HCT116 (cell line): ENCODE measurements around the gene SYMPK. TPM values are rescaled to one million over a fixed set of nuclear protein-coding genes. Genes with fewer than 3 reads are reported as not detected.

Source experiments
- ATAC-seq: fragments of 200-7000 bp; cut with Tn5 transposase; 2 replicates; pipeline ENCODE4 v1.9.1; 2020; ENCODE audit warnings: mild to moderate bottlenecking, moderate library complexity
- BruUV-seq: library from RNA; stranded (reverse); fragments of 400-500 nt; replicated peaks from 2 replicates; lab custom pipeline; 2021; lab: Mats Ljungman, UMichigan
- CTCF ChIA-PET: fragments of 300-600 bp; sonication (Branson Sonifier 250); formaldehyde crosslinking; loops from one replicate; lab custom pipeline; 2021; ENCODE audit warnings: antibody characterized with exemption; lab: Charles Lee
- POLR2A ChIA-PET: fragments of 300-600, 350-600 bp; sonication (Branson Sonifier 250); formaldehyde crosslinking; loops from one replicate; lab custom pipeline; 2021; ENCODE audit warnings: antibody characterized with exemption; lab: Charles Lee
- RAD21 ChIA-PET, 2 experiments: fragments of 300-600 bp; sonication (Branson Sonifier 250); formaldehyde crosslinking; loops; one replicate each; lab custom pipeline; 2023; ENCODE audit warnings: low total read pairs in 2 of 2; ENCODE audit not compliant: uncharacterized antibody in 2 of 2, unreplicated experiment in 2 of 2, low non-redundant PET in 1 of 2; lab: Charles Lee
- DNase-seq: peaks from one replicate; pipeline ENCODE4 v3.0.0-alpha.2; 2010; ENCODE audit warnings: low read depth, low spot score
- H2AFZ ChIP-seq: fragments of 200-600 bp; shearing (Covaris generic), sonication (generic); 2 replicates; pipeline ENCODE4 v1.6.1; 2017; ENCODE audit warnings: low read depth, mixed run types, mixed read lengths, antibody characterized with exemption, low read length; ENCODE audit not compliant: poor library complexity, severe bottlenecking
- H3K27ac ChIP-seq: 2 replicates; pipeline ENCODE4 v1.5.1; 2012; ENCODE audit warnings: low read depth, low read length
- H3K27me3 ChIP-seq: fragments of 200-600 bp; sonication (generic); 2 replicates; pipeline ENCODE4 v1.6.1; 2016; ENCODE audit warnings: mixed run types, low read length, mixed read lengths; ENCODE audit not compliant: insufficient read depth
- H3K36me3 ChIP-seq, 2 experiments: fragments of 200-500 bp in 1 of 2; fragments of 200-600 bp in 1 of 2; sonication (Bioruptor generic) in 1 of 2; sonication (generic) in 1 of 2; 2 replicates each; pipeline versions ENCODE4 v1.5.1 to v1.6.1; 2014 to 2016; ENCODE audit warnings: low read length in 2 of 2, inconsistent platforms in 1 of 2, mixed read lengths in 1 of 2, mixed run types in 1 of 2; ENCODE audit not compliant: insufficient read depth in 2 of 2, control insufficient read depth in 1 of 2
- H3K4me1 ChIP-seq, 2 experiments: fragments of 200-600 bp in 1 of 2; sonication (generic) in 1 of 2; 2 replicates each; pipeline versions ENCODE4 v1.5.1 to v1.6.1; 2012 to 2017; ENCODE audit warnings: low read length in 2 of 2, inconsistent platforms in 1 of 2, mild to moderate bottlenecking in 1 of 2, mixed read lengths in 1 of 2, mixed run types in 1 of 2, moderate library complexity in 1 of 2; ENCODE audit not compliant: insufficient read depth in 2 of 2, control insufficient read depth in 1 of 2
- H3K4me2 ChIP-seq: fragments of 200-600 bp; sonication (generic); 2 replicates; pipeline ENCODE4 v1.6.1; 2017; ENCODE audit warnings: mixed run types, low read length, mixed read lengths
- H3K4me3 ChIP-seq, 2 experiments: fragments of 200-600 bp in 1 of 2; sonication (generic) in 1 of 2; replicated peaks in 1 of 2; 2 replicates each; pipeline ENCODE4 v1.5.1; 2011 to 2016; ENCODE audit warnings: low read length in 2 of 2, control low read depth in 1 of 2, low read depth in 1 of 2, mild to moderate bottlenecking in 1 of 2, mixed read lengths in 1 of 2, mixed run types in 1 of 2
- H3K79me2 ChIP-seq: fragments of 200-600 bp; sonication (generic); 2 replicates; pipeline ENCODE4 v1.6.1; 2017; ENCODE audit warnings: mild to moderate bottlenecking, mixed run types, low read length, moderate library complexity, mixed read lengths; ENCODE audit not compliant: insufficient read depth
- H3K9ac ChIP-seq: fragments of 200-600 bp; sonication (generic); 2 replicates; pipeline ENCODE4 v1.6.1; 2016; ENCODE audit warnings: low read length, mixed read lengths
- H3K9me2 ChIP-seq: fragments of 200-600 bp; sonication (generic), shearing (Covaris generic); 2 replicates; pipeline ENCODE4 v1.6.1; 2017; ENCODE audit warnings: mixed run types, mild to moderate bottlenecking, moderate library complexity; ENCODE audit not compliant: insufficient read depth
- H3K9me3 ChIP-seq, 2 experiments: fragments of 200-500 bp in 1 of 2; fragments of 200-600 bp in 1 of 2; sonication (Bioruptor generic) in 1 of 2; sonication (generic) in 1 of 2; 2 replicates each; pipeline ENCODE4 v1.6.1; 2014 to 2017; ENCODE audit warnings: low read length in 2 of 2, mixed read lengths in 2 of 2, inconsistent platforms in 1 of 2, low read depth in 1 of 2, mild to moderate bottlenecking in 1 of 2, mixed run types in 1 of 2, moderate library complexity in 1 of 2; ENCODE audit not compliant: control insufficient read depth in 1 of 2, insufficient read depth in 1 of 2
- H4K20me1 ChIP-seq: fragments of 200-600 bp; sonication (generic), shearing (Covaris generic); 2 replicates; pipeline ENCODE4 v1.6.1; 2017; ENCODE audit warnings: mixed run types, mild to moderate bottlenecking, moderate library complexity; ENCODE audit not compliant: insufficient read depth
- CBX3 ChIP-seq: IDR thresholded peaks from 2 replicates; pipeline ENCODE4 v1.6.1; 2012; ENCODE audit warnings: low read depth
- CEBPB ChIP-seq: IDR thresholded peaks from 2 replicates; pipeline ENCODE4 v1.6.1; 2012; ENCODE audit warnings: low read depth
- EGR1 ChIP-seq: IDR thresholded peaks from 2 replicates; pipeline ENCODE4 v1.6.1; 2012; ENCODE audit warnings: low read depth
- ELF1 ChIP-seq: IDR thresholded peaks from 2 replicates; pipeline ENCODE4 v1.6.1; 2012; ENCODE audit warnings: low read depth, borderline replicate concordance
- EZH2phosphoT487 ChIP-seq: fragments of 200-600 bp; IDR thresholded peaks from 2 replicates; pipeline ENCODE4 v1.6.1; 2018; ENCODE audit warnings: antibody characterized with exemption, borderline replicate concordance
- FOSL1 ChIP-seq: IDR thresholded peaks from 2 replicates; pipeline ENCODE4 v1.6.1; 2012; ENCODE audit warnings: low read depth
- JUND ChIP-seq: IDR thresholded peaks from 2 replicates; pipeline ENCODE4 v1.6.1; 2012
- POLR2A ChIP-seq: IDR thresholded peaks from 2 replicates; pipeline ENCODE4 v1.7.0; 2011; ENCODE audit warnings: borderline replicate concordance; ENCODE audit not compliant: insufficient read depth, insufficient read length; ENCODE audit errors: extremely low read depth
- RAD21 ChIP-seq: IDR thresholded peaks from 2 replicates; pipeline ENCODE4 v1.6.1; 2012; ENCODE audit warnings: low read depth, mild to moderate bottlenecking
- SRF ChIP-seq: IDR thresholded peaks from 2 replicates; pipeline ENCODE4 v1.6.1; 2012; ENCODE audit warnings: low read depth
- YY1 ChIP-seq: IDR thresholded peaks from 2 replicates; pipeline ENCODE4 v1.6.1; 2011; ENCODE audit warnings: low read length, low read depth, moderate library complexity, mild to moderate bottlenecking; ENCODE audit not compliant: insufficient replicate concordance; ENCODE audit errors: extremely low read depth
- intact Hi-C: fragments of 100-400 bp; cut with micrococcal nuclease; formaldehyde crosslinking; loops from 2 replicates; pipeline ENCODE4 v1.10.0; 2022
- total RNA-seq: library from RNA; stranded (reverse); gene quantifications from one replicate; pipeline ENCODE4 v1.2.1, GENCODE V29; 2021; ENCODE audit not compliant: unreplicated experiment
- TF ChIP-seq, protein P1 (sequence below): IDR thresholded peaks from 2 replicates; pipeline ENCODE4 v1.6.1; 2011; ENCODE audit warnings: mild to moderate bottlenecking, low read length, moderate library complexity; ENCODE audit not compliant: insufficient replicate concordance; ENCODE audit errors: extremely low read depth
- TF ChIP-seq, protein P2 (sequence below): IDR thresholded peaks from 2 replicates; pipeline ENCODE4 v1.6.1; 2012
- TF ChIP-seq, protein P3 (sequence below), 3 experiments: fragments of 200-600 bp in 1 of 3; sonication (generic) in 1 of 3; IDR thresholded peaks in 2 of 3; conservative IDR thresholded peaks in 1 of 3; 2 replicates each; pipeline ENCODE4 v1.5.1; 2012 to 2017; ENCODE audit warnings: low read depth in 2 of 3, low read length in 2 of 3, antibody characterized with exemption in 1 of 3, borderline replicate concordance in 1 of 3, control low read depth in 1 of 3, mild to moderate bottlenecking in 1 of 3, mixed read lengths in 1 of 3, mixed run types in 1 of 3, moderate library complexity in 1 of 3; ENCODE audit not compliant: insufficient read depth in 1 of 3
- TF ChIP-seq, protein P4 (sequence below): IDR thresholded peaks from 2 replicates; pipeline ENCODE4 v1.6.1; 2012; ENCODE audit warnings: low read depth

SYMPK gene
- total RNA-seq, 1 experiment from 2014 or later = 117 TPM

DNA sequence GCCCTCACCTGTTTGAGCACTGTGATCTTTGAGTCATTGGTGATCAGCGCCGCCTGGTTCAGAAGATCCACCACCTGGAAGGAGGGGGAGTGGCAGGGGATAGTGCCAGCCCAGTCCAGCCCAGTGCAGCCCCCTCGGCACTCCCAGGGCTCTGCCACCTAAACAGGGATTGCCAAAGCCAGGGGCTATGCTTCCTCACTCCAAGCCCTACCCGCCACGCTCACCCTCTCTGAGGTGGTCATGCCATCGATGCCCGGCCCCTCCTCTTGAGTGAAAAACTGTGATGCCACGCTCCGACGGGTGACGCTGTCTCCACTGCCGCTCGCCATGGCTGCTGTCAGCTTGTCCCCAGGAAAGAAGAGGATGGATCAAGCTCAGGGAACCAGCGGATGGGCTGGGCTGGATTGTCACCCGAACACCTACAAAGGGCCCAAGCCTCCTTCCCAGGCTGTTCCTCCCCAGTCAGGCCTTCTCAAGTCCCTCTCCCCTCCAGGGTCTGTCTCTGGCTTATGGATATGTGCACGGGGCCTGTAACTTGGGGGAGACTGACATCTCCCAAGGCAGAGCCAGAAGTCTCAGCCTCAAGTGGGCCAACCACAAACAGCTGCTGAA, 8.7 kb downstream of the SYMPK start:
- intact Hi-C loops = no loop called here
- H3K9ac ChIP-seq = no peak overlapping the region
- no peak overlapping the region; the same call in 1 of the 2 replicates for H3K27ac ChIP-seq
- no peaks in the 10 kb centered on the region for H4K20me1 ChIP-seq
- CTCF ChIA-PET = no interaction called here
- DNase-seq (no peak), ATAC-seq (no peak)
- H2AFZ ChIP-seq = no peak overlapping the region
- no TSS peak for BruUV-seq
- RAD21 ChIA-PET = no interaction called here
- TF ChIP-seq, protein P1, sequence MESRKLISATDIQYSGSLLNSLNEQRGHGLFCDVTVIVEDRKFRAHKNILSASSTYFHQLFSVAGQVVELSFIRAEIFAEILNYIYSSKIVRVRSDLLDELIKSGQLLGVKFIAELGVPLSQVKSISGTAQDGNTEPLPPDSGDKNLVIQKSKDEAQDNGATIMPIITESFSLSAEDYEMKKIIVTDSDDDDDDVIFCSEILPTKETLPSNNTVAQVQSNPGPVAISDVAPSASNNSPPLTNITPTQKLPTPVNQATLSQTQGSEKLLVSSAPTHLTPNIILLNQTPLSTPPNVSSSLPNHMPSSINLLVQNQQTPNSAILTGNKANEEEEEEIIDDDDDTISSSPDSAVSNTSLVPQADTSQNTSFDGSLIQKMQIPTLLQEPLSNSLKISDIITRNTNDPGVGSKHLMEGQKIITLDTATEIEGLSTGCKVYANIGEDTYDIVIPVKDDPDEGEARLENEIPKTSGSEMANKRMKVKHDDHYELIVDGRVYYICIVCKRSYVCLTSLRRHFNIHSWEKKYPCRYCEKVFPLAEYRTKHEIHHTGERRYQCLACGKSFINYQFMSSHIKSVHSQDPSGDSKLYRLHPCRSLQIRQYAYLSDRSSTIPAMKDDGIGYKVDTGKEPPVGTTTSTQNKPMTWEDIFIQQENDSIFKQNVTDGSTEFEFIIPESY = no peak
- no peak for TF ChIP-seq EZH2phosphoT487
- TF ChIP-seq SRF = no peak
- TF ChIP-seq, protein P2, sequence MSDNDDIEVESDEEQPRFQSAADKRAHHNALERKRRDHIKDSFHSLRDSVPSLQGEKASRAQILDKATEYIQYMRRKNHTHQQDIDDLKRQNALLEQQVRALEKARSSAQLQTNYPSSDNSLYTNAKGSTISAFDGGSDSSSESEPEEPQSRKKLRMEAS = no peak
- TF ChIP-seq ELF1 = no peak
- TF ChIP-seq FOSL1 = no peak
- no peak for TF ChIP-seq EGR1
- TF ChIP-seq RAD21 = no peak
- TF ChIP-seq, protein P3, sequence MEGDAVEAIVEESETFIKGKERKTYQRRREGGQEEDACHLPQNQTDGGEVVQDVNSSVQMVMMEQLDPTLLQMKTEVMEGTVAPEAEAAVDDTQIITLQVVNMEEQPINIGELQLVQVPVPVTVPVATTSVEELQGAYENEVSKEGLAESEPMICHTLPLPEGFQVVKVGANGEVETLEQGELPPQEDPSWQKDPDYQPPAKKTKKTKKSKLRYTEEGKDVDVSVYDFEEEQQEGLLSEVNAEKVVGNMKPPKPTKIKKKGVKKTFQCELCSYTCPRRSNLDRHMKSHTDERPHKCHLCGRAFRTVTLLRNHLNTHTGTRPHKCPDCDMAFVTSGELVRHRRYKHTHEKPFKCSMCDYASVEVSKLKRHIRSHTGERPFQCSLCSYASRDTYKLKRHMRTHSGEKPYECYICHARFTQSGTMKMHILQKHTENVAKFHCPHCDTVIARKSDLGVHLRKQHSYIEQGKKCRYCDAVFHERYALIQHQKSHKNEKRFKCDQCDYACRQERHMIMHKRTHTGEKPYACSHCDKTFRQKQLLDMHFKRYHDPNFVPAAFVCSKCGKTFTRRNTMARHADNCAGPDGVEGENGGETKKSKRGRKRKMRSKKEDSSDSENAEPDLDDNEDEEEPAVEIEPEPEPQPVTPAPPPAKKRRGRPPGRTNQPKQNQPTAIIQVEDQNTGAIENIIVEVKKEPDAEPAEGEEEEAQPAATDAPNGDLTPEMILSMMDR (IDR thresholded peaks at IDR 0.05 in 2 of 3, conservative IDR thresholded peaks at IDR 0.05 in 1 of 3; ENCODE audit: borderline replicate concordance in 1 of 3, insufficient read depth in 1 of 3, low read depth in 2 of 3, low read length in 2 of 3) = no peak
- TF ChIP-seq JUND = no peak
- TF ChIP-seq, protein P4, sequence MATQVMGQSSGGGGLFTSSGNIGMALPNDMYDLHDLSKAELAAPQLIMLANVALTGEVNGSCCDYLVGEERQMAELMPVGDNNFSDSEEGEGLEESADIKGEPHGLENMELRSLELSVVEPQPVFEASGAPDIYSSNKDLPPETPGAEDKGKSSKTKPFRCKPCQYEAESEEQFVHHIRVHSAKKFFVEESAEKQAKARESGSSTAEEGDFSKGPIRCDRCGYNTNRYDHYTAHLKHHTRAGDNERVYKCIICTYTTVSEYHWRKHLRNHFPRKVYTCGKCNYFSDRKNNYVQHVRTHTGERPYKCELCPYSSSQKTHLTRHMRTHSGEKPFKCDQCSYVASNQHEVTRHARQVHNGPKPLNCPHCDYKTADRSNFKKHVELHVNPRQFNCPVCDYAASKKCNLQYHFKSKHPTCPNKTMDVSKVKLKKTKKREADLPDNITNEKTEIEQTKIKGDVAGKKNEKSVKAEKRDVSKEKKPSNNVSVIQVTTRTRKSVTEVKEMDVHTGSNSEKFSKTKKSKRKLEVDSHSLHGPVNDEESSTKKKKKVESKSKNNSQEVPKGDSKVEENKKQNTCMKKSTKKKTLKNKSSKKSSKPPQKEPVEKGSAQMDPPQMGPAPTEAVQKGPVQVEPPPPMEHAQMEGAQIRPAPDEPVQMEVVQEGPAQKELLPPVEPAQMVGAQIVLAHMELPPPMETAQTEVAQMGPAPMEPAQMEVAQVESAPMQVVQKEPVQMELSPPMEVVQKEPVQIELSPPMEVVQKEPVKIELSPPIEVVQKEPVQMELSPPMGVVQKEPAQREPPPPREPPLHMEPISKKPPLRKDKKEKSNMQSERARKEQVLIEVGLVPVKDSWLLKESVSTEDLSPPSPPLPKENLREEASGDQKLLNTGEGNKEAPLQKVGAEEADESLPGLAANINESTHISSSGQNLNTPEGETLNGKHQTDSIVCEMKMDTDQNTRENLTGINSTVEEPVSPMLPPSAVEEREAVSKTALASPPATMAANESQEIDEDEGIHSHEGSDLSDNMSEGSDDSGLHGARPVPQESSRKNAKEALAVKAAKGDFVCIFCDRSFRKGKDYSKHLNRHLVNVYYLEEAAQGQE = no peak
- no peak for TF ChIP-seq CEBPB
- no peak for TF ChIP-seq YY1
- TF ChIP-seq CBX3 = no peak
- no peak for TF ChIP-seq POLR2A
- H3K4me2 ChIP-seq = no peak overlapping the region
- H3K36me3 ChIP-seq = peaks cover 36 to 40% of the 10 kb centered on the region in 2 experiments; a peak in 3 of 4 replicates
- H3K27me3 ChIP-seq = no peaks in the 10 kb centered on the region
- POLR2A ChIA-PET = no interaction called here
- H3K9me2 ChIP-seq = no peaks in the 10 kb centered on the region
- H3K9me3 ChIP-seq = no peaks in the 10 kb centered on the region
- H3K4me1 ChIP-seq = no peaks in the 10 kb centered on the region
- H3K4me3 ChIP-seq = no peak overlapping the region
- peaks cover 51% of the 10 kb centered on the region for H3K79me2 ChIP-seq
